ENCODE measurements around the gene EN1.

- TF ChIP-seq, protein P1, sequence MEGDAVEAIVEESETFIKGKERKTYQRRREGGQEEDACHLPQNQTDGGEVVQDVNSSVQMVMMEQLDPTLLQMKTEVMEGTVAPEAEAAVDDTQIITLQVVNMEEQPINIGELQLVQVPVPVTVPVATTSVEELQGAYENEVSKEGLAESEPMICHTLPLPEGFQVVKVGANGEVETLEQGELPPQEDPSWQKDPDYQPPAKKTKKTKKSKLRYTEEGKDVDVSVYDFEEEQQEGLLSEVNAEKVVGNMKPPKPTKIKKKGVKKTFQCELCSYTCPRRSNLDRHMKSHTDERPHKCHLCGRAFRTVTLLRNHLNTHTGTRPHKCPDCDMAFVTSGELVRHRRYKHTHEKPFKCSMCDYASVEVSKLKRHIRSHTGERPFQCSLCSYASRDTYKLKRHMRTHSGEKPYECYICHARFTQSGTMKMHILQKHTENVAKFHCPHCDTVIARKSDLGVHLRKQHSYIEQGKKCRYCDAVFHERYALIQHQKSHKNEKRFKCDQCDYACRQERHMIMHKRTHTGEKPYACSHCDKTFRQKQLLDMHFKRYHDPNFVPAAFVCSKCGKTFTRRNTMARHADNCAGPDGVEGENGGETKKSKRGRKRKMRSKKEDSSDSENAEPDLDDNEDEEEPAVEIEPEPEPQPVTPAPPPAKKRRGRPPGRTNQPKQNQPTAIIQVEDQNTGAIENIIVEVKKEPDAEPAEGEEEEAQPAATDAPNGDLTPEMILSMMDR (IDR thresholded peaks at IDR 0.05), result no peak
- peak; percentile 90 for TF ChIP-seq EZH2 (IDR thresholded peaks at IDR 0.05)
Measured at GRCh38 chr2:118850168-118850900, 2.9 kb upstream of the EN1 start.

Measured in neural progenitor cell (in vitro differentiated cells).